Colonic mucosa (tissue), 4 donors: ENCODE data around the gene ANKRD33B. TPM values are rescaled to one million over a fixed set of nuclear protein-coding genes. Genes with fewer than 3 reads are reported as not detected.
"Not testable (repeated sequence)": the region's sequence is repeated elsewhere in the genome, so short reads cannot be mapped to it uniquely, and the experiment has no call there.

ENCODE experiments used
- DNase-seq: peaks from one replicate; pipeline ENCODE4 v3.0.0-alpha.2; 2020
- H3K27ac ChIP-seq: fragments of 200-600 bp; one replicate; pipeline ENCODE4 v1.8.0; 2021
- H3K27me3 ChIP-seq: fragments of 200-600 bp; one replicate; pipeline ENCODE4 v1.8.0; 2021
- H3K36me3 ChIP-seq: fragments of 200-600 bp; one replicate; pipeline ENCODE4 v1.8.0; 2021
- H3K4me1 ChIP-seq: fragments of 200-600 bp; one replicate; pipeline ENCODE4 v1.8.0; 2021; ENCODE audit warnings: mild to moderate bottlenecking
- H3K4me3 ChIP-seq: fragments of 200-600 bp; one replicate; pipeline ENCODE4 v1.8.0; 2021
- H3K9ac ChIP-seq, 2 donors: one replicate each; pipeline ENCODE4 v1.7.0; 2013; ENCODE audit warnings: control low read depth in 2 of 2, low read depth in 2 of 2, low read length in 2 of 2
- H3K9me3 ChIP-seq: fragments of 200-600 bp; one replicate; pipeline ENCODE4 v1.8.0; 2021
- intact Hi-C: fragments of 100-400 bp; cut with DNase I; formaldehyde crosslinking; loops from one replicate; pipeline ENCODE4 v1.14.1; 2022
- total RNA-seq, 2 donors: library from RNA; stranded (reverse); fragmentation: NEBNext Ultra II Directional in 1 of 2; extraction: Animal tissue kit (Norgen Biotek cat#: 25700) in 1 of 2; gene quantifications; one replicate each; pipeline ENCODE4 v1.2.1, GENCODE V29; 2021
- TF ChIP-seq, protein P1 (sequence below): fragments of 200-600 bp; IDR thresholded peaks from one replicate; pipeline ENCODE4 v1.8.0; 2022; ENCODE audit warnings: antibody characterized with exemption, mild to moderate bottlenecking
- donor health status: healthy.
- donor health status: DM: no; HTN: no; CAD: no.
- donor health status: DM: no; HTN: no; CAD: no.

Gene ANKRD33B
- total RNA-seq, 2 donors from 2014 or later, result 0.47 to 0.66 TPM

DNA sequence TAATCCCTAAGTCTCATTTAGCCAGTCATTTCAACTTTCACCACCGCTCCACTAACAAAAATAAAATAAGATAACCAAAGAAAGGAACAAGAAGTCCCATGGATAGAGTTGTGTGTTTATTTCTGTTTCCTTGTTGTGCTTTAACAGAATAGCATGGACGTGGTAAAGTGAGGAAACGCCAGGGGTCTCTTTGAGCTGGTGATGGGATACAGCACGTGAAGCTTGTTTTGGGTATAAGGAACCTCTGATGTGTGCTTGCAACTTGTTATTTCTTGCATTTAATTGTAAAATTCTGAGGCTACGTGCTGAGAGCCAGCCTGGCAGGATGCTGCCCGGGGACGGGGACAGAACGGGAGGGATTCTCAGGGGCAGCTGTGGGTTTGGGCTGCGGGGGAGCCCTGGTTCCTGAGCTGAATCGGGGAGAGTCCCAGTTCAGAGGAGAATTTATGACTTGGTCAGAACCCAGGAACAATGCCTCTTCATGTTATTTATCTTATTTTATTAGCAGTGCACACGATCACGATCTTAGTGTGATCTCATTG is 63.4 kb downstream of the ANKRD33B start:
- peak overlapping the region in 1 of 2 donors; percentile 2 for H3K9ac ChIP-seq
- TF ChIP-seq, protein P1, sequence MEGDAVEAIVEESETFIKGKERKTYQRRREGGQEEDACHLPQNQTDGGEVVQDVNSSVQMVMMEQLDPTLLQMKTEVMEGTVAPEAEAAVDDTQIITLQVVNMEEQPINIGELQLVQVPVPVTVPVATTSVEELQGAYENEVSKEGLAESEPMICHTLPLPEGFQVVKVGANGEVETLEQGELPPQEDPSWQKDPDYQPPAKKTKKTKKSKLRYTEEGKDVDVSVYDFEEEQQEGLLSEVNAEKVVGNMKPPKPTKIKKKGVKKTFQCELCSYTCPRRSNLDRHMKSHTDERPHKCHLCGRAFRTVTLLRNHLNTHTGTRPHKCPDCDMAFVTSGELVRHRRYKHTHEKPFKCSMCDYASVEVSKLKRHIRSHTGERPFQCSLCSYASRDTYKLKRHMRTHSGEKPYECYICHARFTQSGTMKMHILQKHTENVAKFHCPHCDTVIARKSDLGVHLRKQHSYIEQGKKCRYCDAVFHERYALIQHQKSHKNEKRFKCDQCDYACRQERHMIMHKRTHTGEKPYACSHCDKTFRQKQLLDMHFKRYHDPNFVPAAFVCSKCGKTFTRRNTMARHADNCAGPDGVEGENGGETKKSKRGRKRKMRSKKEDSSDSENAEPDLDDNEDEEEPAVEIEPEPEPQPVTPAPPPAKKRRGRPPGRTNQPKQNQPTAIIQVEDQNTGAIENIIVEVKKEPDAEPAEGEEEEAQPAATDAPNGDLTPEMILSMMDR, result no peak
- no peaks in the 10 kb centered on the region for H3K27me3 ChIP-seq
- peaks cover 4% of the 10 kb centered on the region for H3K4me1 ChIP-seq
- no peak for DNase-seq
- peak overlapping the region; percentile 35 for H3K4me3 ChIP-seq
- no peaks in the 10 kb centered on the region for H3K9me3 ChIP-seq
- intact Hi-C loops, result loop anchor here (2.0 to 5.0 kb wide), 2 partner anchors 174 to 345 kb away; no protein-coding TSS in a partner anchor
- no peaks in the 10 kb centered on the region for H3K36me3 ChIP-seq
- H3K27ac ChIP-seq, result no peak overlapping the region

DNA sequence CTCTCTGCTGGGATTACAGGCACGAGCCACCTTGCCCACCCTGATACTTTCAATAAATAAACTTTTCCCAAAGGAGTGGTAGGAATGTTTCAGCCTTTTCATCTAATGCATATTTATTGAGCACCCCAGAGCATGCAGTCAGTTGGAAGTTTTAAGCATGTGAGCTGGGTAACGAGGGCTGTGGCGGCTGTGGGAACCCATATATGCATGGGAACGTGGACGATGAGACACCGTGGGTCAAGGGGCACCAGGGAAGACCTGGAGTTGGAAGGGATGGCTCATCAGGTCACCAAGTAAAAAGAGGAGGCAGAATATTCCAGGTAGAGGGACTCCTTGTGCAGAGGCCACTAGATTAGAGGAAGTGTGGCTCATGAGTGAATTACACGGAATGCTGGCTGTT is 64.7 kb downstream of the ANKRD33B start:
- TF ChIP-seq, protein P1, result no peak
- no peaks in the 10 kb centered on the region for H3K27me3 ChIP-seq
- no peak overlapping the region for H3K4me3 ChIP-seq
- H3K9me3 ChIP-seq, result no peaks in the 10 kb centered on the region
- peaks cover 3% of the 10 kb centered on the region for H3K4me1 ChIP-seq
- no peak overlapping the region for H3K27ac ChIP-seq
- intact Hi-C loops, result loop anchor here (5.0 kb wide), 1 partner anchor 346 kb away; no protein-coding TSS in a partner anchor
- no peak for DNase-seq
- no peaks in the 10 kb centered on the region for H3K36me3 ChIP-seq
- no peak overlapping the region for H3K9ac ChIP-seq

DNA sequence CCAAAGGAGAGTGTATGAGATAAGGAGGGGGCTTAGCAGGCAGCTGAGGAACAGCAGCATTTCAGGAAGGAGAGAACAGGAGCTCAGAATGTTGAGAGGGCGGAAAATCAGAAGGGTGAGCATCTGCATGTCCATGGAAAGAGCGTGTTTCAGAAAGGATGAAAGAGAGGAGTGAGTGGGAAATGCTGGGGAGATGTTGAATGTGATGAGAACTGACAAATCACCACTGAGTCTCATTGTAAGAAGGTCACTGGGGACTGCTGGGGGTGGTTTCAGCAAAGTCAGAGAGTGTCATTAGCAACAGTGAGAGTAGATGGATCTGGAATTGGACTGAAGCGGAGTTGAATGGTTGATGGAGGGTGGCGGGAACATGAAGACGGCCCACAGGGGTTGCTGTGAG is 65.8 kb downstream of the ANKRD33B start:
- Histone ChIP-seq H3K9ac (no peak overlapping the region), H3K4me3 (no peak overlapping the region), H3K9me3 (no peaks in the 10 kb centered on the region), H3K4me1 (no peaks in the 10 kb centered on the region), H3K36me3 (no peaks in the 10 kb centered on the region), H3K27me3 (no peaks in the 10 kb centered on the region), H3K27ac (no peak overlapping the region)
- TF ChIP-seq, protein P1, result no peak
- intact Hi-C loops, result loop anchor here (5.0 kb wide), 1 partner anchor 347 kb away; no protein-coding TSS in a partner anchor
- DNase-seq, result no peak

DNA sequence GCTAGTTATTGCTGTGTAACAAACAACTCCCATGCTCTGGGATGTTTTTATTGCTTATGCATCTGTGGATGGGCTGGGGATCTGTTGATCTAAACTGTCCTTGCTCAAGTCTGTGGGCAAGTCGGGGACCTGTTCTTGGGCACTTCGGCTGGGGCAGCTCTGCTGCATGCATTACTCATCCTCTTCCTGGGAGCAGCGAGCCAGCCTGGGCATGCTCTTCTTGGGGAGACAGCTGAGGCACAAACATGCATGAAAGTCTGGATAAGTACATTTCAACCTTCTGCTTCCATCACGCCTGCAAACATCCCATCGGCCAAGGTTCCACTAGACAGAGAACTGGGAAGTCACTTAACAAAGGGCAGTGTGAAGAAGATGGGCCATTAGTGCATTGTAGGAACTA is 66.3 kb downstream of the ANKRD33B start:
- H3K27me3 ChIP-seq, result no peaks in the 10 kb centered on the region
- no peak overlapping the region for H3K9ac ChIP-seq
- no peaks in the 10 kb centered on the region for H3K36me3 ChIP-seq
- no peaks in the 10 kb centered on the region for H3K4me1 ChIP-seq
- intact Hi-C loops, result no loop called here
- H3K4me3 ChIP-seq, result no peak overlapping the region
- H3K27ac ChIP-seq, result no peak overlapping the region
- TF ChIP-seq, protein P1, result no peak
- H3K9me3 ChIP-seq, result no peaks in the 10 kb centered on the region
- DNase-seq, result no peak

DNA sequence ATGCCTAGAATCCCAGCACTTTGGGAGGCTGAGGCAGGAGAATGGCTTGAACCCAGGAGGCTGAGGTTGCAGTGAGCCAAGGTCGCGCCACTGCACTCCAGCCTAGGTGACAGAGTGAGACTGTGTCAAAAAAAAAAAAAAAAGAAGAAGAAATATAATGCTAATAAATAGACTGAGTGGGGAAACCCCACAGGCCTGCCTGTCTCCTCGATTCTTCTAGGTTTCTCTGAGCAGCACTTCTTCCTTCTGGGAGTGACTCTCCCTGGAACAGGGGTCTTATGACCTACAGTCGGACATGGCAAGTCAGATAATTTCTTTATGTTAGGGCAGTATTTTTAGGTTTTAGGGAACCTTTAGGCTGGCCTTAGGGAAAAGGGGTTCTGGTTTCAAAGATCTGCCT is 66.9 kb downstream of the ANKRD33B start:
- H3K9ac ChIP-seq, intact Hi-C loops, H3K36me3 ChIP-seq, H3K27ac ChIP-seq, H3K4me1 ChIP-seq, H3K27me3 ChIP-seq, H3K9me3 ChIP-seq, DNase-seq, H3K4me3 ChIP-seq: not testable (repeated sequence)

DNA sequence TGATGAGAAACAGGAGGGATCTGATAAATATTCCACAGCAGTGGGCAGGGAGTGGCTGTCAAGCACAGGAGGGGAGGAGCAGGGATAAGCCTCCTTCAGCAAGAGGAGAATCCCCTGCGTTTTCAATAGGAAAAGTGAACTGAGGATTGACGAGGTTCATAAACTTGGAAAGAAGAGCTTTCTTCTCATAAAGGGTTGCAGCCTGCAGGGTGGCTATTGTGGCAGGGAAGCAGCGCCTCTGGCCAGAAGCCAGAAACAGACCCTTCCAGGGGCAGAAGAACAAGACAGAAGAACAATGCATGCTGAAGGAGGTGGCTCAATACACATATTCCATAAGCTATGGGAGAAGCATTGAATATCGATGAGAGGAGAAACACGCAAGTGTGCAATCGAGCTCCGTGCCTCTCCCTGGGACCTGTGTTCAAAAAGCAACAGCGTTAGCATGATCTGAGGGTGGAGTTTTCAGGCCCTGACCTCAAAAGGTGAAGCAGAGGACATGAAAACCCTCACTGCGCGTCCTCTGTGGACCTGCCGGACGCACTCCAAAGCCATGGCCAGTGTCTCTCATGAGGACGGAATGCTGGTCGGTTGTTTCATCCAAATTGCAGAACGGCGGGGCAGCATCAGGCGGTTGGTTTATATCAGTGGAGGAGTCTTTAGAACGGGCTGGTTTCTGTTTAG is 67.6 kb downstream of the ANKRD33B start:
- no peak for DNase-seq
- H3K9ac ChIP-seq, result no peak overlapping the region
- H3K4me1 ChIP-seq, result no peaks in the 10 kb centered on the region
- intact Hi-C loops, result no loop called here
- H3K36me3 ChIP-seq, result no peaks in the 10 kb centered on the region
- TF ChIP-seq, protein P1, result no peak
- H3K27ac ChIP-seq, result no peak overlapping the region
- no peaks in the 10 kb centered on the region for H3K27me3 ChIP-seq
- no peak overlapping the region for H3K4me3 ChIP-seq
- no peaks in the 10 kb centered on the region for H3K9me3 ChIP-seq
